ENCODE data around the gene CROCC2.

The CROCC2 gene

GRCh38 chr2:241029599-241030332 lies 123.6 kb downstream of the CROCC2 start:
- DNase-seq, result no peak

- no peak for DNase-seq
These were observed 124.2 kb downstream of the CROCC2 start for GRCh38 chr2:241030333-241030680.

- no peak for DNase-seq
These were observed 124.7 kb downstream of the CROCC2 start for GRCh38 chr2:241030883-241031282.

- no peak for DNase-seq
These were observed 125.5 kb downstream of the CROCC2 start for GRCh38 chr2:241031436-241032165.

GRCh38 chr2:241033336-241033987 lies 127.3 kb downstream of the CROCC2 start:
- no peak for DNase-seq

- no peak for DNase-seq
These were observed 127.9 kb downstream of the CROCC2 start for GRCh38 chr2:241033994-241034393.

GRCh38 chr2:241034490-241035141 lies 128.5 kb downstream of the CROCC2 start:
- no peak for DNase-seq

- no peak for DNase-seq
These were observed 129.1 kb downstream of the CROCC2 start for GRCh38 chr2:241035142-241035817.

GRCh38 chr2:241035818-241036396 lies 129.8 kb downstream of the CROCC2 start:
- no peak for DNase-seq

GRCh38 chr2:241036397-241036963 lies 130.3 kb downstream of the CROCC2 start:
- peak; percentile 47 for DNase-seq

GRCh38 chr2:241036964-241037421 lies 130.9 kb downstream of the CROCC2 start:
- no peak for DNase-seq

GRCh38 chr2:241037498-241037897 lies 131.4 kb downstream of the CROCC2 start:
- no peak for DNase-seq

GRCh38 chr2:241038374-241039180 lies 132.4 kb downstream of the CROCC2 start:
- DNase-seq, result no peak

GRCh38 chr2:241039416-241039815 lies 133.3 kb downstream of the CROCC2 start:
- DNase-seq, result no peak

GRCh38 chr2:241040081-241040803 lies 134.1 kb downstream of the CROCC2 start:
- no peak for DNase-seq

- no peak for DNase-seq
These were observed 135.5 kb downstream of the CROCC2 start for GRCh38 chr2:241041589-241042158.

All from NCI-H345 (cell line).